Suprapubic skin (tissue), 4 donors: ENCODE results near the gene NRP2.

Experiments
- EP300 ChIP-seq: sonication (generic); formaldehyde crosslinking; IDR thresholded peaks from one replicate; pipeline ENCODE4 v1.6.1; 2017; ENCODE audit warnings: antibody characterized with exemption
- POLR2A ChIP-seq, 2 donors: fragments of 450-650 bp; IDR thresholded peaks; one replicate each; pipeline ENCODE4 v1.6.1; 2017; ENCODE audit warnings: antibody characterized with exemption in 2 of 2, mild to moderate bottlenecking in 2 of 2, moderate library complexity in 2 of 2
- POLR2AphosphoS5 ChIP-seq, 3 donors: sonication (generic); formaldehyde crosslinking; IDR thresholded peaks; one replicate each; pipeline ENCODE4 v1.6.1; 2017; ENCODE audit warnings: antibody characterized with exemption in 3 of 3
- TF ChIP-seq, protein P1 (sequence below), 2 donors: fragments of 200-600 bp in 1 of 2; fragments of 450-650 bp in 1 of 2; sonication (generic) in 1 of 2; IDR thresholded peaks; one replicate each; pipeline ENCODE4 v1.5.1; 2016 to 2019; ENCODE audit warnings: antibody characterized with exemption in 2 of 2, mild to moderate bottlenecking in 1 of 2, moderate library complexity in 1 of 2

DNA sequence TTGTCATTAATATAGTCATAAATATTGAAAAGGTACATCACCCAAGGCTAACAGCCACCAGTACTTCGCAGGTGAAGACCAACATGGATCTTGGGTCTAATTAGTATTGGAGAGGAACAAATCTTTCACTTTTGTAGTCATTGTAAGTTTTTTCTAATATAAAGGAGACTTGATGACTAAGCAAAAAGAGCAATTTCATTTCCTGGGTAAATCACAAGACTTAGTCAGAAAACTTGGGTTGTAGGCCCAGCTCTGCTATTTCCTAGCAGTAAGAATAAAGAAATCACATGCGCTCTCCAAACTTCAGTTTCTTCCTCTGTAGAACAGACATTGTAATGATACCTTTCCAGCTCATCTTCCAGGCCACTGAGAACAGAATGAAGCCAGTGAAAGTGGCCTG, 40.9 kb downstream of the NRP2 start:
- TF ChIP-seq, protein P1, sequence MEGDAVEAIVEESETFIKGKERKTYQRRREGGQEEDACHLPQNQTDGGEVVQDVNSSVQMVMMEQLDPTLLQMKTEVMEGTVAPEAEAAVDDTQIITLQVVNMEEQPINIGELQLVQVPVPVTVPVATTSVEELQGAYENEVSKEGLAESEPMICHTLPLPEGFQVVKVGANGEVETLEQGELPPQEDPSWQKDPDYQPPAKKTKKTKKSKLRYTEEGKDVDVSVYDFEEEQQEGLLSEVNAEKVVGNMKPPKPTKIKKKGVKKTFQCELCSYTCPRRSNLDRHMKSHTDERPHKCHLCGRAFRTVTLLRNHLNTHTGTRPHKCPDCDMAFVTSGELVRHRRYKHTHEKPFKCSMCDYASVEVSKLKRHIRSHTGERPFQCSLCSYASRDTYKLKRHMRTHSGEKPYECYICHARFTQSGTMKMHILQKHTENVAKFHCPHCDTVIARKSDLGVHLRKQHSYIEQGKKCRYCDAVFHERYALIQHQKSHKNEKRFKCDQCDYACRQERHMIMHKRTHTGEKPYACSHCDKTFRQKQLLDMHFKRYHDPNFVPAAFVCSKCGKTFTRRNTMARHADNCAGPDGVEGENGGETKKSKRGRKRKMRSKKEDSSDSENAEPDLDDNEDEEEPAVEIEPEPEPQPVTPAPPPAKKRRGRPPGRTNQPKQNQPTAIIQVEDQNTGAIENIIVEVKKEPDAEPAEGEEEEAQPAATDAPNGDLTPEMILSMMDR (IDR thresholded peaks at IDR 0.05): no peak
- TF ChIP-seq POLR2AphosphoS5 (IDR thresholded peaks at IDR 0.05): no peak
- no peak for TF ChIP-seq EP300
- no peak for TF ChIP-seq POLR2A (IDR thresholded peaks at IDR 0.05)
